Heart right ventricle (tissue), 16 donors: ENCODE data around the gene LDLRAD4. TPM values are rescaled to one million over a fixed set of nuclear protein-coding genes. Genes with fewer than 3 reads are reported as not detected.

ENCODE experiments used
- ATAC-seq, 8 donors: fragments of 200-7000 bp; cut with Tn5 transposase; one replicate each; pipeline ENCODE4 v1.9.1; 2020; ENCODE audit warnings: mild to moderate bottlenecking in 8 of 8, moderate library complexity in 8 of 8, moderate number of reproducible peaks in 1 of 8
- DNase-seq, 2 donors: peaks; one replicate each; pipeline ENCODE4 v3.0.0-alpha.2; 2020
- H3K27ac ChIP-seq, 10 donors: fragments of 200-600 bp; sonication (generic) in 2 of 10; one replicate each; pipeline versions ENCODE4 v1.5.0 to v1.8.0; 2020 to 2022; ENCODE audit warnings: mild to moderate bottlenecking in 3 of 10
- H3K27me3 ChIP-seq, 7 donors: fragments of 200-600 bp; one replicate each; pipeline ENCODE4 v1.8.0; 2021 to 2022; ENCODE audit warnings: mild to moderate bottlenecking in 2 of 7
- H3K36me3 ChIP-seq, 9 donors: fragments of 200-600 bp; sonication (generic) in 1 of 9; one replicate each; pipeline versions ENCODE4 v1.5.0 to v1.8.0; 2020 to 2022; ENCODE audit warnings: mild to moderate bottlenecking in 2 of 9
- H3K4me1 ChIP-seq, 9 donors: fragments of 200-600 bp; sonication (generic) in 1 of 9; one replicate each; pipeline versions ENCODE4 v1.5.0 to v1.8.0; 2020 to 2022; ENCODE audit warnings: mild to moderate bottlenecking in 4 of 9
- H3K4me3 ChIP-seq, 10 donors: fragments of 200-600 bp; sonication (generic) in 2 of 10; one replicate each; pipeline versions ENCODE4 v1.5.0 to v1.8.0; 2020 to 2022; ENCODE audit warnings: mild to moderate bottlenecking in 7 of 10, moderate library complexity in 2 of 10
- H3K9me3 ChIP-seq, 11 donors: fragments of 200-600 bp in 10 of 11; sonication (generic) in 2 of 11; one replicate each; pipeline versions ENCODE4 v1.5.0 to v1.8.0; 2013 to 2022; ENCODE audit warnings: mild to moderate bottlenecking in 2 of 11, control low read depth in 1 of 11, moderate library complexity in 1 of 11
- WGBS, 2 donors: extraction: QIAGEN DNeasy Blood & Tissue Kit; methylation state at CpG; one replicate each; pipeline ENCODE4 v1.1.7; 2013; ENCODE audit warnings: inconsistent platforms in 1 of 2; 5-methylcytosine and 5-hydroxymethylcytosine counted together
- intact Hi-C, 10 donors: fragments of 100-400 bp; cut with DNase I; formaldehyde crosslinking; loops; one replicate each; pipeline versions ENCODE4 v1.11.1 to v1.14.2; 2022
- polyA plus RNA-seq, 2 donors: library from polyadenylated mRNA; stranded (reverse); fragments of 200-250 nt; gene quantifications; one replicate each; pipeline ENCODE4 v1.2.3, GENCODE V29; 2013
- total RNA-seq, 10 donors: library from RNA; stranded (reverse); fragmentation: NEBNext Ultra II Directional in 3 of 10; extraction: Animal tissue kit (Norgen Biotek cat#: 25700) in 3 of 10; gene quantifications; one replicate each; pipeline versions ENCODE4 v1.2.1 to v1.2.4, GENCODE V29; 2021 to 2023
- TF ChIP-seq, protein P1 (sequence below), 9 donors: fragments of 200-600 bp; sonication (generic) in 2 of 9; IDR thresholded peaks; one replicate each; pipeline versions ENCODE4 v1.5.0 to v1.8.0; 2021 to 2022; ENCODE audit warnings: antibody characterized with exemption in 9 of 9, mild to moderate bottlenecking in 5 of 9, moderate library complexity in 1 of 9
- donor health status: Arrhythmogenic right ventricular cardiomyopathy.
- donor health status: ischemic (EF 13 %, LVEDD 7.1; RV severe dilation, severe dysfunction).
- donor health status: healthy with polysubstance abuse.
- donor health status: DM: no; HTN: yes; CAD: no.
- donor health status: DM: no; HTN: no; CAD: no.
- donor health status: ischemic (EF 25% LVEDD 6.9; RV normal size, moderate dysfunction).
- donor health status: ischemic (EF 25% LVEDD 5.7; RV mildly dilated, moderate dysfunction).
- donor health status: healthy.
- donor health status: DM: yes; HTN: yes; CAD: no.
- donor health status: Ischemic cardiomyopathy.
- donor health status: ischemic (EF 35%, LVEDD 5.7; RV mildly dilated, moderate dysfunction).
- donor health status: nonischemic (EF 11% LVEDD 7.7; RV severe dilation, severe dysfunction).
- donor health status: DM: yes; HTN: yes; CAD: no.
- donor health status: PGD.
- donor health status: ischemic (EF 29% LVEDD 5.4; RV normal size, mild dysfunction).
- donor health status: nonischemic (EF 23%, LVEDD 6.1; RV moderate dilation, normal function).

LDLRAD4 gene
- total and polyA plus RNA-seq, 12 donors: 5.4 to 74.6 (median 34.6) TPM

DNA sequence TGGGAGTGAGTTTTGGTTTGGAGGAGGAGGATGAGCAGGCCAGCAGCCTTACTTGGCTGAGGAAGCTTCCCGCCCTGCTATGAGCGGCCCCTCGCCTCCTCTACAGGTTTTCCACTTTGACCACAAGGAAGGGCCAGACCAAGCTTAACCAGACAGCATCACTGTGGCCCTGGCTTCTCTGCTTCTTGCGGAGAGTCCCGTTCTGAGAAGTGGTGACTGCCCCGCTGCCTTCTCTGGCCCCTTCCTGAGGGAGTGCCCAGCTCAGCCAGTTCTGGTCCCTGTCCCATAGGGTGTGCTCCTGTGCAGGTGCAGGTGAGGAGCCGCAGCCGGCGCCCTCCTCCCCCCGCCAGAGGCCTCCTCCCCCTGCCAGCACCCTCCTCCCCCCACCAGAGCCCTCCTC, 406.8 kb downstream of the LDLRAD4 start:
- ATAC-seq (no peak), DNase-seq (no peak)
- WGBS, 2 donors: 90 to 98% methylated on average over 9 to 10 of the region's 10 CpGs
- H3K4me3 ChIP-seq: no peak overlapping the region
- H3K27ac ChIP-seq: no peak overlapping the region
- intact Hi-C loops: loop anchor here in 5 of 10 donors (5.0 to 10.0 kb wide), 7 partner anchors 63 to 511 kb away; partner anchors contain the start of gene LDLRAD4 (in 2 of the 5)
- TF ChIP-seq, protein P1, sequence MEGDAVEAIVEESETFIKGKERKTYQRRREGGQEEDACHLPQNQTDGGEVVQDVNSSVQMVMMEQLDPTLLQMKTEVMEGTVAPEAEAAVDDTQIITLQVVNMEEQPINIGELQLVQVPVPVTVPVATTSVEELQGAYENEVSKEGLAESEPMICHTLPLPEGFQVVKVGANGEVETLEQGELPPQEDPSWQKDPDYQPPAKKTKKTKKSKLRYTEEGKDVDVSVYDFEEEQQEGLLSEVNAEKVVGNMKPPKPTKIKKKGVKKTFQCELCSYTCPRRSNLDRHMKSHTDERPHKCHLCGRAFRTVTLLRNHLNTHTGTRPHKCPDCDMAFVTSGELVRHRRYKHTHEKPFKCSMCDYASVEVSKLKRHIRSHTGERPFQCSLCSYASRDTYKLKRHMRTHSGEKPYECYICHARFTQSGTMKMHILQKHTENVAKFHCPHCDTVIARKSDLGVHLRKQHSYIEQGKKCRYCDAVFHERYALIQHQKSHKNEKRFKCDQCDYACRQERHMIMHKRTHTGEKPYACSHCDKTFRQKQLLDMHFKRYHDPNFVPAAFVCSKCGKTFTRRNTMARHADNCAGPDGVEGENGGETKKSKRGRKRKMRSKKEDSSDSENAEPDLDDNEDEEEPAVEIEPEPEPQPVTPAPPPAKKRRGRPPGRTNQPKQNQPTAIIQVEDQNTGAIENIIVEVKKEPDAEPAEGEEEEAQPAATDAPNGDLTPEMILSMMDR (IDR thresholded peaks at IDR 0.05): no peak
- no peaks in the 10 kb centered on the region for H3K27me3 ChIP-seq
- peaks cover 6 to 24% (median 17%) of the 10 kb centered on the region in 9 donors for H3K4me1 ChIP-seq
- H3K9me3 ChIP-seq: no peaks in the 10 kb centered on the region
- peaks cover 0 to 30% (median 4%) of the 10 kb centered on the region in 9 donors for H3K36me3 ChIP-seq

DNA sequence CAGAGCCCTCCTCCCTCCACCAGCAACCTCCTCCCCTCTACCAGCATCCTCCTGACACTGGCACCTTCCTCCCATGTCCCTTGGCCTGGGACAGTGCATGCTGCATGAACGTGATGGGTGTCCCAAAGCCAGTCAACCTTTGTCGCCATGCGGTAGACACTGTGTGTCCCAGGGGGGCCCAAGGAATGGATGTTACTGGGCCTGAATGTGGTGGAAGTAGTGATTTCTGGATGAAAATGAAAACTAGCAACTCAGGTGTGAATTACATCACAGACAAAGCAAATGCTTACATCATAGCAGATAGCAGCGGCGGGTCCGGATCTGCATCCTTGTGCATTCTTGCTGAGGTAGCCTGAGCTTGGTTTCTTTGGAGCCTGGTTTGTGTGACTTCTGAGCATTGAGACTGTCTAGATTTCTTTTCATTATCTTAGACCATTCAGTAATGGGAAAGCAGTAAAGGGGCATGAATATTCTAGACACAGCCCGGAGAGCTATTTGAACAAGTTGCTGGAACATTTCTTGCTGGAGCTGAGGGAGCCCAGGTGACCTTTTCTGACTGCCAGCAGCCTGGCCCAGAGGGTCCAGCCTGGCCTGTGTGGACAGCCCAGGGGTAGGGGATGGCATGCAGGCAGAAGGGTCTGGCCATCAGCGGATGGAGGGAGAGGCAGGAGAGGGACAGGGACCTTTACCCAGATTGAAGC, 407.4 kb downstream of the LDLRAD4 start:
- ATAC-seq (no peak), DNase-seq (no peak)
- Histone ChIP-seq H3K4me1 (peaks cover 6 to 25% (median 18%) of the 10 kb centered on the region in 9 donors), H3K9me3 (no peaks in the 10 kb centered on the region), H3K4me3 (no peak overlapping the region), H3K27ac (no peak overlapping the region), H3K36me3 (peaks cover 0 to 28% (median 4%) of the 10 kb centered on the region in 9 donors), H3K27me3 (no peaks in the 10 kb centered on the region)
- TF ChIP-seq, protein P1 (IDR thresholded peaks at IDR 0.05): no peak
- intact Hi-C loops: loop anchor here in 6 of 10 donors (2.0 to 10.0 kb wide), 8 partner anchors 64 to 511 kb away; partner anchors contain the start of gene LDLRAD4 (in 2 of the 6)
- WGBS, 2 donors: 89 to 90% methylated on average over 8 of the region's 8 CpGs

DNA sequence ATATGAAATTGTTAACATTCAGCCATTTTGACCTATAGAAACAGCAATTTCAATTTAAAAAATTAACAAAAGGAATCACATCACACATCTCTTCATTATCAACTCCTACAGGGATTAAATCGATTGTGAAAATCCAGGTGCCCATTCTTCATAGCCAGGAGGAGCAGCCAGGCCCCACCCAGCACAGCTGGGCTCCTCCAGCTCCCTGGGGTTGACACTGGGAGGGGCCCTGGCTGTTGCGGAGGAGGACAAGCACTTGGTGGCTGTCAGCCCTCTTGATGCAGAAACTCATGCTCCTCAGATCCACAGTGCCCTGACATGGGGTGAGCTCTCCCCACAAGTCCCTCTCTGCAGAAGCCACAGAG, 408.0 kb downstream of the LDLRAD4 start:
- H3K9me3 ChIP-seq: no peaks in the 10 kb centered on the region
- H3K27me3 ChIP-seq: no peaks in the 10 kb centered on the region
- intact Hi-C loops: loop anchor here in 6 of 10 donors (2.0 to 10.0 kb wide), 8 partner anchors 64 to 512 kb away; partner anchors contain the start of gene LDLRAD4 (in 2 of the 6)
- TF ChIP-seq, protein P1 (IDR thresholded peaks at IDR 0.05): no peak
- DNase-seq: no peak
- H3K27ac ChIP-seq: no peak overlapping the region
- no peak for ATAC-seq
- peaks cover 0 to 23% (median 0%) of the 10 kb centered on the region in 9 donors for H3K36me3 ChIP-seq
- no peak overlapping the region for H3K4me3 ChIP-seq
- peaks cover 6 to 25% (median 18%) of the 10 kb centered on the region in 9 donors for H3K4me1 ChIP-seq
- 55 to 60% methylated on average over 2 of the region's 2 CpGs for WGBS, 2 donors

DNA sequence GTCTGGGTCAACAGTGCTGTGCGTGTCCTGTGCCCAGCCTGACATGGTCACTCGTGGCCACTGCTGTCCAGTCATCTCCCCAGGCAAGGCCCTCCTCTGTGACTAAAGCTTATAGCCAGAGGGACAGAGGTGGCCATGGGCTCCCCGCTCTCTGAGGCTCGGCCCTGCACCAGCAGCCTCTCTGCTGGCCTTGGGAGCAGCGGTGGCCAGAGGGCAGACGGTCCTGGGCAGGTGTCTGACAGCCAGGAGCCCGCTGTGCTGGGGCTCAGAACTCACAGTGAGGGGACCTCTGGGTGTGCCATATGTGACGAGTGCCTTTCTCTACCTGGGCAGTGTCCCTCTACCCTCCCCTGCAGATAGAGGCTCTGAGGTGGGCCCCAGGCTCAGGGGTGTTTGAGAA, 409.1 kb downstream of the LDLRAD4 start:
- Histone ChIP-seq H3K4me1 (peaks cover 6 to 25% (median 18%) of the 10 kb centered on the region in 9 donors), H3K27ac (no peak overlapping the region), H3K4me3 (no peak overlapping the region), H3K27me3 (no peaks in the 10 kb centered on the region), H3K36me3 (peaks cover 0 to 17% (median 2%) of the 10 kb centered on the region in 9 donors), H3K9me3 (peaks cover 0 to 6% (median 0%) of the 10 kb centered on the region in 11 donors)
- TF ChIP-seq, protein P1 (IDR thresholded peaks at IDR 0.05): no peak
- intact Hi-C loops: loop anchor here in 7 of 10 donors (2.0 to 10.0 kb wide), 9 partner anchors 65 to 513 kb away; partner anchors contain the start of gene LDLRAD4 (in 2 of the 7)
- 92 to 94% methylated on average over 8 of the region's 8 CpGs for WGBS, 2 donors
- ATAC-seq: peak in 1 of 8 donors; percentile 14
- DNase-seq: no peak
